ENCODE data around the gene MDN1. TPM values are rescaled to one million over a fixed set of nuclear protein-coding genes. Genes with fewer than 3 reads are reported as not detected.
"Not testable (repeated sequence)": the region's sequence is repeated elsewhere in the genome, so short reads cannot be mapped to it uniquely, and the experiment has no call there.

The MDN1 gene
- total and polyA plus RNA-seq, 4 donors: 10.1 to 37.1 (median 22.8) TPM

DNA sequence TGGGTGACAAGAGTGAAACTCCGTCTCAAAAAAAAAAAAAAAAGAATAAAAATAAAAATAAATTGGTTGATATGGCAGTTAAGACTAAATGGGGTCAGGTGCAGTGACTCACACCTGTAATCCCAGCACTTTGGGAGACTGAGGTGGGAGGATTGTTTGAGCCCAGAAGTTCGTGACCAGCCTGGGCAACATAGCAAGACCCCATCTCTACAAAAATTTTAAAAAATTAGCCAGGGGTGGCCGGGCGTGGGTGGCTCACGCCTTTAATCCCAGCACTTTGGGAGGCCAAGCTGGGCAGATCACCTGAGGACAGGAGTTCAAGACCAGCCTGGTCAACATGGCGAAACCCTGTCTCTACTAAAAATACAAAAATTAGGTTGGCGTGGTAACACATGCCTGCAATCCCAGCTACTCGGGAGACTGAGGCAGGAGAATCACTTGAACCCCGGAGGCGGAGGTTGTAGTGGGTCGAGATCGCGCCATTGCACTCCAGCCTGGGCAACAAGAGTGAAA is 8.9 kb upstream of the MDN1 start:
- intact Hi-C loops (cut with DNase I): loop anchor here in 1 of 2 donors (10.0 kb wide), 1 partner anchor 756 kb away; the partner anchor contains the start of gene MAP3K7
- WGBS, 2 donors: 62 to 65% methylated on average over 13 of the region's 13 CpGs
- H3K4me1 ChIP-seq (ENCODE audit: control insufficient read depth in 1 of 2, insufficient read depth in 2 of 2, low read length in 2 of 2); H3K36me3 ChIP-seq (ENCODE audit: control insufficient read depth in 1 of 2, insufficient read depth in 2 of 2, low read length in 1 of 2); H3K27me3 ChIP-seq (ENCODE audit: control insufficient read depth in 1 of 2, insufficient read depth in 2 of 2, low read length in 1 of 2); DNase-seq; H3K9me3 ChIP-seq (ENCODE audit: control insufficient read depth, low read length); ATAC-seq (ENCODE audit: low FRiP score): not testable (repeated sequence)
- Histone ChIP-seq H3K27ac (ENCODE audit: low read depth in 1 of 2, low read length in 2 of 2) (peak overlapping the region in 1 of 2 donors; percentile 95), H3K4me3 (ENCODE audit: low read length in 2 of 2) (peak overlapping the region; percentile 58 to 65)

DNA sequence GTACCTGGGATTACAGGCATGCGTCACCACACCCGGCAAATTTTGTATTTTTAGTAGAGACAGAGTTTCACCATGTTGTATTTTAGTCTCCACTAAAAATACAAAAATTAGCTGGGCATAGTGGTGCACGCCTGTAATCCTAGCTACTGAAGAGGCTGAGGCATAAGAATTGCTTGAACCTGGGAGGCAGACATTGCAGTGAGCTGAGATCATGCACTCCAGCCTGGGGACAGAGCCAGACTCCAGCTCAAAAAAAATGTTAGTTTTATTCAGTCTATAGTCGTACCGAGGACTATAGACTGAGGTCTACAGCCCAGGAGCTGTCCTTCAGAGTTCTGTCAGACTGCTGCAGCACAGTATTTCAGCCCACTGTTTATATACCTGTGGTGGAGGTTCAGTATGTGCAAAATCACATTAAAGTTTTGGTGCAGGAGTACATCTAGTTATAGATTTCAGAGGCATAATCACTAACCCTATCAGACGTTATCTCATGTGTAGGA is 6.5 kb upstream of the MDN1 start:
- intact Hi-C loops (cut with DNase I): loop anchor here in 1 of 2 donors (10.0 kb wide), 1 partner anchor 759 kb away; the partner anchor contains the start of gene MAP3K7
- ATAC-seq (ENCODE audit: low FRiP score) (no peak), DNase-seq (no peak)
- Histone ChIP-seq H3K27me3 (ENCODE audit: control insufficient read depth in 1 of 2, insufficient read depth in 2 of 2, low read length in 1 of 2) (no peaks in the 10 kb centered on the region), H3K4me1 (ENCODE audit: control insufficient read depth in 1 of 2, insufficient read depth in 2 of 2, low read length in 2 of 2) (peaks cover 1 to 3% of the 10 kb centered on the region in 2 donors), H3K4me3 (ENCODE audit: low read length in 2 of 2) (no peak overlapping the region), H3K27ac (ENCODE audit: low read depth in 1 of 2, low read length in 2 of 2) (peak overlapping the region; percentile 78), H3K9me3 (ENCODE audit: control insufficient read depth, low read length) (no peaks in the 10 kb centered on the region), H3K36me3 (ENCODE audit: control insufficient read depth in 1 of 2, insufficient read depth in 2 of 2, low read length in 1 of 2) (no peaks in the 10 kb centered on the region)
- 4 to 11% methylated on average over 6 of the region's 6 CpGs for WGBS, 2 donors

DNA sequence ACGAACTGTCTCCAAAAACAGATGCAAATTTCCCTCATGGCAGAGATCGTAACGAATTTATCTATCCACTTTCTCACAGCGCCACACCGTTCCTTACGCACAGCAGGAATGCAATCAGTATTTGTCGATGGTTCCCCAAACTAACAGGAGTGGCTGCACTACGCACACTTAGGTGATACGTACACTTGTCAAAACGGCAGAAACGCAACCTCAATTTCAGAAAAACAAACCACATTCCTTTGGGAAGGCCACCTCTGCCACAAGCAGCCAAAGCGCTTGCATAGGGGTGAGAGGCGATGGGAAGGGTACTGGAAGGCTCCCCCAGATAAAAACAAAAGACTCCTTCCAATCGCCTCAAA is 638 bp downstream of the MDN1 start:
- H3K4me1 ChIP-seq (ENCODE audit: control insufficient read depth in 1 of 2, insufficient read depth in 2 of 2, low read length in 2 of 2): no peaks in the 10 kb centered on the region
- peak overlapping the region in 1 of 2 donors; percentile 73 for H3K27ac ChIP-seq (ENCODE audit: low read depth in 1 of 2, low read length in 2 of 2)
- H3K4me3 ChIP-seq (ENCODE audit: low read length in 2 of 2): peak overlapping the region; percentile 63 to 64
- no peaks in the 10 kb centered on the region for H3K9me3 ChIP-seq (ENCODE audit: control insufficient read depth, low read length)
- WGBS, 2 donors: 0% methylated on average over 14 of the region's 14 CpGs
- H3K36me3 ChIP-seq (ENCODE audit: control insufficient read depth in 1 of 2, insufficient read depth in 2 of 2, low read length in 1 of 2): no peaks in the 10 kb centered on the region
- DNase-seq (no peak), ATAC-seq (ENCODE audit: low FRiP score) (no peak)
- H3K27me3 ChIP-seq (ENCODE audit: control insufficient read depth in 1 of 2, insufficient read depth in 2 of 2, low read length in 1 of 2): no peaks in the 10 kb centered on the region
- intact Hi-C loops (cut with DNase I): no loop called here

DNA sequence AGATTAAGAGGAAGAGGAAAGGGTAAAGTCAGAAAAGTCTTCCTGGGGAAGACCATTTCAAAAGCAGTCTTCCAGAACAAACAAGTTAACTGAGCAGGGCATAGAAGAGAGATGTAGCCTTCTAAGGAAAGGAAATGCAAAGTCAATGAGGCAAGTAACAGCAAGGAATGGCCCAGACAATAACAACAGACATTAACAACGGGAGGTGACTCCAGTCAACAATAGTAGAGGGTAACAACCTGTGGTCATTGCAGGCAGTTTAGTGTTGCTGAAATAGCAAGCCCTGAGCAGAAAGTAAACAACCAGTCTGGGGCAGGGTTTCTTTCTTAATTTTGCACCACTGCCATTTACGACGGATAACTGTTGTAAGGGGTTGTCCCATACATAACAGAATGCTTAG is 2.1 kb downstream of the MDN1 start:
- H3K9me3 ChIP-seq (ENCODE audit: control insufficient read depth, low read length): no peaks in the 10 kb centered on the region
- H3K27me3 ChIP-seq (ENCODE audit: control insufficient read depth in 1 of 2, insufficient read depth in 2 of 2, low read length in 1 of 2): no peaks in the 10 kb centered on the region
- no peaks in the 10 kb centered on the region for H3K36me3 ChIP-seq (ENCODE audit: control insufficient read depth in 1 of 2, insufficient read depth in 2 of 2, low read length in 1 of 2)
- DNase-seq: no peak
- no peak overlapping the region for H3K4me3 ChIP-seq (ENCODE audit: low read length in 2 of 2)
- no peaks in the 10 kb centered on the region for H3K4me1 ChIP-seq (ENCODE audit: control insufficient read depth in 1 of 2, insufficient read depth in 2 of 2, low read length in 2 of 2)
- 49 to 61% methylated on average over 3 of the region's 3 CpGs for WGBS, 2 donors
- intact Hi-C loops (cut with DNase I): no loop called here
- ATAC-seq (ENCODE audit: low FRiP score): no peak
- H3K27ac ChIP-seq (ENCODE audit: low read depth in 1 of 2, low read length in 2 of 2): no peak overlapping the region

DNA sequence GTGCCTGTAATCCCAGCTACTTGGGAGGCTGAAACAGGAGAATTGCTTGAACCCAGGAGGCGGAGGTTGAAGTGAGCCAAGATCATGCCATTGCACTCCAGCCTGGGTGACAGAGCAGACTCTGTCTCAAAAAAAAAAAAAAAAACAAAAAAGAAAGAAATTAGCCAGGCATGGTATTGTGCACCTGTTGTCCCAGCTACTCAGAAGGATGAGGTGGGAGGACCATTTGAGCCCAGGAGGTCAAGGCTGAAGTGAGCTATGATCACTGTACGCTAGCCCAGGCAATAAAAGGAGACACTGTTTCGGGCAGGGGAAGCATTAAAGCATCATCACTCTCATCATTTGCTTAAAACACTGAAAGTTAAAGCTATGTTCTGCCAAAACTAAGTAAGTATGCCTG is 6.2 kb downstream of the MDN1 start:
- H3K9me3 ChIP-seq (ENCODE audit: control insufficient read depth, low read length); ATAC-seq (ENCODE audit: low FRiP score); intact Hi-C loops (cut with DNase I); H3K4me1 ChIP-seq (ENCODE audit: control insufficient read depth in 1 of 2, insufficient read depth in 2 of 2, low read length in 2 of 2); H3K27ac ChIP-seq (ENCODE audit: low read depth in 1 of 2, low read length in 2 of 2); H3K27me3 ChIP-seq (ENCODE audit: control insufficient read depth in 1 of 2, insufficient read depth in 2 of 2, low read length in 1 of 2); DNase-seq; H3K4me3 ChIP-seq (ENCODE audit: low read length in 2 of 2); H3K36me3 ChIP-seq (ENCODE audit: control insufficient read depth in 1 of 2, insufficient read depth in 2 of 2, low read length in 1 of 2): not testable (repeated sequence)
- 95 to 96% methylated on average over 3 of the region's 3 CpGs for WGBS, 2 donors

DNA sequence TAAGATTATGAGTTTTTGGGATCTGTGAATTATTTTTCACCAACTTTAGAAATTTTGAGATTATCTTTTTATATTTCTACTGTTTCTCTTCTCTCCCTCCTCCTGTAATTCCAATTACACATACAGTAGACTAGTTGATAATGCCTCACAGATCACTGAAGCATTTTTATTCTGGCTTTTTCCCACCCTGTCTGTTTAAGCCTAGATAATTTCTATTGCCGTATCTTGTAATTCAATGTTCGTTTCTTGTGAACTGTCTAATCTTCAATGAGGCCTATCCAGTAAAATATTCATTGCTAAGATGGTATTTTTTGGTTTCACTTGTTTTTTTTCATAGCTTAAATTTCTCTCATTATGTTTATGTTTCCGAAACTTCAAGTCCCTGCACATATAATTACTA is 12.0 kb downstream of the MDN1 start:
- Histone ChIP-seq H3K27ac (ENCODE audit: low read depth in 1 of 2, low read length in 2 of 2) (no peak overlapping the region), H3K4me1 (ENCODE audit: control insufficient read depth in 1 of 2, insufficient read depth in 2 of 2, low read length in 2 of 2) (no peaks in the 10 kb centered on the region), H3K9me3 (ENCODE audit: control insufficient read depth, low read length) (no peaks in the 10 kb centered on the region), H3K4me3 (ENCODE audit: low read length in 2 of 2) (no peak overlapping the region), H3K36me3 (ENCODE audit: control insufficient read depth in 1 of 2, insufficient read depth in 2 of 2, low read length in 1 of 2) (peaks cover 0 to 4% of the 10 kb centered on the region in 2 donors), H3K27me3 (ENCODE audit: control insufficient read depth in 1 of 2, insufficient read depth in 2 of 2, low read length in 1 of 2) (no peaks in the 10 kb centered on the region)
- DNase-seq (no peak), ATAC-seq (ENCODE audit: low FRiP score) (no peak)
- WGBS, 2 donors: 88 to 91% methylated on average over 3 of the region's 3 CpGs
- intact Hi-C loops (cut with DNase I): no loop called here

DNA sequence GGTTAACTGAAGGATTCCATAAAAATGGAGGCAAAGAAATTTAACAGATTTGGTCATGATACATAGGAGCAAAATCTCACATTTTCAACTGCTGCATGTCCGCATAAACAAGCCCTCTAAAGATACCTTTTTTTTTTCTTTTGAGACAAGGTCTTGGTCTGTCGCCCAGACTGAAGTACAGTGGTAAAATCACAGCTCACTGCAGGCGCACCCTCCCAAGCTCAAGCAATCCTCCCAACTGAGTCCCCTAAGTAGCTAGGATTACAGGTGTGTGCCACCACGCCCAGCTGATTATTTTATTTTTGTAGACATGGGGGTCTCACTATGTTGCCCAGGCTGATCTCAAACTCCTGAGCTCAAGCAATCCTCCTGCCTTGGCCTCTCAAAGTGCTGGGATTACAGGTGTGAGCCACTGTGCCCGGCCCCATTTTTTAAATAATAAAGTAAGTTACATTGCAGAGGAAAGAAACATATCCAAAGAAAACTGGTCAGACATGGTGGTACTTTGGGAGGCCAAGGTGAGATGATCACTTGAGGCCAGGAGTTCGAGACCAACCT is 13.7 kb downstream of the MDN1 start:
- Histone ChIP-seq H3K4me1 (ENCODE audit: control insufficient read depth in 1 of 2, insufficient read depth in 2 of 2, low read length in 2 of 2) (no peaks in the 10 kb centered on the region), H3K27ac (ENCODE audit: low read depth in 1 of 2, low read length in 2 of 2) (no peak overlapping the region), H3K27me3 (ENCODE audit: control insufficient read depth in 1 of 2, insufficient read depth in 2 of 2, low read length in 1 of 2) (no peaks in the 10 kb centered on the region), H3K4me3 (ENCODE audit: low read length in 2 of 2) (no peak overlapping the region), H3K36me3 (ENCODE audit: control insufficient read depth in 1 of 2, insufficient read depth in 2 of 2, low read length in 1 of 2) (peaks cover 0 to 4% of the 10 kb centered on the region in 2 donors), H3K9me3 (ENCODE audit: control insufficient read depth, low read length) (no peaks in the 10 kb centered on the region)
- ATAC-seq (ENCODE audit: low FRiP score) (no peak), DNase-seq (no peak)
- 50 to 79% methylated on average over 6 of the region's 6 CpGs for WGBS, 2 donors
- intact Hi-C loops (cut with DNase I): no loop called here

DNA sequence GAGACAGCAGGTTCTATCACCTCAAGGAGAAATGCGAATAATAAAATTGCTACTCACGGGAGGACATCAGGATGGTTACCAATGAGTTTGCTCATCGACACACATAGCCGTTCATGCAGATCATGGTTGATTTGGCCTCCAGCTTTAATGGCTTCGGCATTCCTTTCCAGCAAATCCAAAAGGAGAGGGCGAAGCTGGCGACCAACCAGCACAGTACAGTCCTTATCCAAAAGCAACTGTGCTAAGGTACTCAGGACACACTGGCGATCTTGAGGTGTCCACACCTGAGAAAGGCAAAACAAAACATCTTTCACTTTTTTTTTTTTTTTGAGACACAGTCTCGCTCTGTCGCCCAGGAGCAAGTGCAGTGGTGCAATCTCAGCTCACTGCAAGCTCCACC is 16.3 kb downstream of the MDN1 start:
- WGBS, 2 donors: 92 to 95% methylated on average over 10 of the region's 10 CpGs

DNA sequence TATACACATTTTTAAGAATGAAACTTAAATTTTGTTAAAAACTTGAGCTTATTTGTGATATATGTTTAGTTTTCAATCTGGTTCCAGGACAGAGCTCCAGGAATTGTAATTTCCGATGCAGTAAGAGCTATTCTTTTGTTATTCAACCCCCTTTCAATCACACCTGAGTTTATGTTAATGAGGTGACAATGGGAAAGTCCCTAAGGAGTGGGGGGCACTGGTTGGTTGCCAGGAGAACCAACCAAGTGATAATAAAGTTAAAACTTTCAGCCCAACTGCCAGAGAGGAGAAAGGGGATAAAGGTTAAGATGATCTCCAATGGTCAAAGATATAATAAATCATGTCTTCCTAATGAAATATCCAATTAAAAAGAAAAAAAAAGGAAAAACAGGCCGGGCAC is 19.8 kb downstream of the MDN1 start:
- DNase-seq (no peak), ATAC-seq (ENCODE audit: low FRiP score) (no peak)
- WGBS, 2 donors: 83 to 88% methylated on average over 2 of the region's 2 CpGs
- H3K27ac ChIP-seq (ENCODE audit: low read depth in 1 of 2, low read length in 2 of 2): no peak overlapping the region
- peaks cover 0 to 3% of the 10 kb centered on the region in 2 donors for H3K4me1 ChIP-seq (ENCODE audit: control insufficient read depth in 1 of 2, insufficient read depth in 2 of 2, low read length in 2 of 2)
- H3K9me3 ChIP-seq (ENCODE audit: control insufficient read depth, low read length): no peaks in the 10 kb centered on the region
- H3K27me3 ChIP-seq (ENCODE audit: control insufficient read depth in 1 of 2, insufficient read depth in 2 of 2, low read length in 1 of 2): no peaks in the 10 kb centered on the region
- H3K4me3 ChIP-seq (ENCODE audit: low read length in 2 of 2): no peak overlapping the region
- peaks cover 0 to 4% of the 10 kb centered on the region in 2 donors for H3K36me3 ChIP-seq (ENCODE audit: control insufficient read depth in 1 of 2, insufficient read depth in 2 of 2, low read length in 1 of 2)
- intact Hi-C loops (cut with DNase I): no loop called here

More for the DNA sequence above, 16.3 kb downstream of the MDN1 start:
- no peak for ATAC-seq (ENCODE audit: low FRiP score)
- no peak for DNase-seq
- Histone ChIP-seq H3K9me3 (ENCODE audit: control insufficient read depth, low read length) (no peaks in the 10 kb centered on the region), H3K27ac (ENCODE audit: low read depth in 1 of 2, low read length in 2 of 2) (no peak overlapping the region), H3K4me3 (ENCODE audit: low read length in 2 of 2) (no peak overlapping the region), H3K4me1 (ENCODE audit: control insufficient read depth in 1 of 2, insufficient read depth in 2 of 2, low read length in 2 of 2) (no peaks in the 10 kb centered on the region), H3K36me3 (ENCODE audit: control insufficient read depth in 1 of 2, insufficient read depth in 2 of 2, low read length in 1 of 2) (peaks cover 0 to 4% of the 10 kb centered on the region in 2 donors), H3K27me3 (ENCODE audit: control insufficient read depth in 1 of 2, insufficient read depth in 2 of 2, low read length in 1 of 2) (no peaks in the 10 kb centered on the region)
- intact Hi-C loops (cut with DNase I): no loop called here

All from aorta (tissue), 5 donors.